GM23248 (cell line): Measurements from ENCODE around the gene RAD51B. TPM values are rescaled to one million over a fixed set of nuclear protein-coding genes. Genes with fewer than 3 reads are reported as not detected.

Experiments used
- DNase-seq: peaks from one replicate; pipeline ENCODE4 v3.0.0-alpha.2; 2015
- H2AFZ ChIP-seq: fragments of 200-600 bp; sonication (generic); 2 replicates; pipeline ENCODE4 v1.6.1; 2016; ENCODE audit warnings: antibody characterized with exemption
- H3F3A ChIP-seq: fragments of 200-600 bp; sonication (generic); 2 replicates; pipeline ENCODE4 v1.6.1; 2016; ENCODE audit warnings: mild to moderate bottlenecking, antibody characterized with exemption, mixed run types; ENCODE audit not compliant: insufficient read depth
- H3K27ac ChIP-seq: fragments of 200-600 bp; sonication (generic); 2 replicates; pipeline ENCODE4 v1.5.1; 2016; ENCODE audit warnings: mild to moderate bottlenecking
- H3K27me3 ChIP-seq: fragments of 200-600 bp; sonication (generic); replicated peaks from 2 replicates; pipeline ENCODE4 v1.6.1; 2016; ENCODE audit warnings: mild to moderate bottlenecking; ENCODE audit not compliant: insufficient read depth
- H3K36me3 ChIP-seq: fragments of 200-600 bp; sonication (generic); 2 replicates; pipeline ENCODE4 v1.6.1; 2016; ENCODE audit warnings: low read depth, mild to moderate bottlenecking
- H3K4me1 ChIP-seq: fragments of 200-600 bp; sonication (generic); 2 replicates; pipeline ENCODE4 v1.6.1; 2016; ENCODE audit warnings: mild to moderate bottlenecking; ENCODE audit not compliant: insufficient read depth
- H3K4me2 ChIP-seq: fragments of 200-600 bp; sonication (generic); one replicate; pipeline ENCODE4 v1.6.1; 2016; ENCODE audit warnings: mild to moderate bottlenecking; ENCODE audit not compliant: unreplicated experiment
- H3K4me3 ChIP-seq: fragments of 200-600 bp; sonication (generic); 2 replicates; pipeline ENCODE4 v1.5.1; 2016; ENCODE audit warnings: mild to moderate bottlenecking
- H3K79me2 ChIP-seq: fragments of 200-600 bp; sonication (generic); 2 replicates; pipeline ENCODE4 v1.6.1; 2016; ENCODE audit warnings: mild to moderate bottlenecking; ENCODE audit not compliant: insufficient read depth
- H3K9ac ChIP-seq: fragments of 200-600 bp; sonication (generic); 2 replicates; pipeline ENCODE4 v1.6.1; 2016; ENCODE audit warnings: mild to moderate bottlenecking
- H3K9me2 ChIP-seq: fragments of 200-600 bp; sonication (generic); 2 replicates; pipeline ENCODE4 v1.6.1; 2016; ENCODE audit warnings: mixed run types, mild to moderate bottlenecking, moderate library complexity; ENCODE audit not compliant: insufficient read depth
- H3K9me3 ChIP-seq: fragments of 200-600 bp; sonication (generic); one replicate; pipeline ENCODE4 v1.6.1; 2017; ENCODE audit warnings: low read depth
- H4K20me1 ChIP-seq: fragments of 200-600 bp; sonication (generic); 2 replicates; pipeline ENCODE4 v1.6.0; 2016; ENCODE audit not compliant: insufficient read depth
- EZH2 ChIP-seq: fragments of 200-600 bp; sonication (generic); IDR thresholded peaks from 2 replicates; pipeline ENCODE4 v1.6.1; 2018; ENCODE audit warnings: antibody characterized with exemption, mild to moderate bottlenecking; ENCODE audit not compliant: insufficient read depth, poor library complexity, severe bottlenecking
- EZH2phosphoT487 ChIP-seq: fragments of 200-600 bp; sonication (generic); IDR thresholded peaks from 2 replicates; pipeline ENCODE4 v1.6.1; 2018; ENCODE audit warnings: antibody characterized with exemption, moderate library complexity, mild to moderate bottlenecking, low read depth; ENCODE audit not compliant: insufficient read depth
- WGBS, 2 experiments: methylation state at CpG; one replicate each; pipeline ENCODE4 v1.1.6; 2015 to 2017; ENCODE audit warnings: low lambda C conversion rate in 2 of 2, low coverage in 1 of 2; ENCODE audit errors: missing lambda C conversion rate in 2 of 2; 5-methylcytosine and 5-hydroxymethylcytosine counted together
- in situ Hi-C: fragments of 300-500 bp; cut with MboI; formaldehyde crosslinking; loops from 2 replicates; pipeline ENCODE4 v1.15.0; 2020
- polyA plus RNA-seq: library from polyadenylated mRNA; unstranded; fragments of >200 nt; fragmentation: Nextera tagmentation; extraction: Ambion mirVana; gene quantifications from 2 replicates; pipeline ENCODE4 v1.2.1, GENCODE V29; 2016
- total RNA-seq: library from RNA; depleted of rRNA; stranded (reverse); fragments of >200 nt; shearing (Covaris generic); gene quantifications from 2 replicates; pipeline ENCODE4 v1.2.3, GENCODE V29; 2014

The RAD51B gene
- total and polyA plus RNA-seq, 2 experiments from 2014 or later = 4.0 to 8.8 TPM

- Histone ChIP-seq H4K20me1 (no peaks in the 10 kb centered on the region), H3K79me2 (no peaks in the 10 kb centered on the region), H3K9ac (no peak overlapping the region), H3K27ac (no peak overlapping the region), H3K27me3 (no peaks in the 10 kb centered on the region), H3K4me3 (no peak overlapping the region), H3K4me2 (no peak overlapping the region), H3K9me2 (no peaks in the 10 kb centered on the region), H2AFZ (no peak overlapping the region), H3K9me3 (no peaks in the 10 kb centered on the region), H3F3A (no peaks in the 10 kb centered on the region), H3K4me1 (no peaks in the 10 kb centered on the region), H3K36me3 (no peaks in the 10 kb centered on the region)
- DNase-seq = no peak
- WGBS, 2 experiments = 93 to 100% methylated on average over 2 of the region's 2 CpGs
- in situ Hi-C loops = no loop called here
- TF ChIP-seq EZH2 (no peak), EZH2phosphoT487 (no peak)
Observed at GRCh38 chr14:68331426-68331825, 511.8 kb downstream of the RAD51B start.

- H2AFZ ChIP-seq = no peak overlapping the region
- no peaks in the 10 kb centered on the region for H4K20me1 ChIP-seq
- TF ChIP-seq EZH2 (no peak), EZH2phosphoT487 (no peak)
- H3K36me3 ChIP-seq = no peaks in the 10 kb centered on the region
- 98 to 100% methylated on average over 1 of the region's 1 CpG for WGBS, 2 experiments
- no peaks in the 10 kb centered on the region for H3K4me1 ChIP-seq
- H3K27me3 ChIP-seq = no peaks in the 10 kb centered on the region
- no peak overlapping the region for H3K9ac ChIP-seq
- no peaks in the 10 kb centered on the region for H3K9me2 ChIP-seq
- H3F3A ChIP-seq = no peaks in the 10 kb centered on the region
- no peaks in the 10 kb centered on the region for H3K79me2 ChIP-seq
- in situ Hi-C loops = no loop called here
- no peak overlapping the region for H3K4me3 ChIP-seq
- no peak for DNase-seq
- no peak overlapping the region for H3K4me2 ChIP-seq
- no peak overlapping the region for H3K27ac ChIP-seq
- no peaks in the 10 kb centered on the region for H3K9me3 ChIP-seq
Observed at GRCh38 chr14:68331991-68332390, 512.4 kb downstream of the RAD51B start.

GRCh38 chr14:68333262-68333661 lies 513.7 kb downstream of the RAD51B start:
- H3K27me3 ChIP-seq = no peaks in the 10 kb centered on the region
- no peak overlapping the region for H3K4me3 ChIP-seq
- H3K27ac ChIP-seq = no peak overlapping the region
- no peaks in the 10 kb centered on the region for H3K36me3 ChIP-seq
- no peaks in the 10 kb centered on the region for H3K9me2 ChIP-seq
- no peak overlapping the region for H2AFZ ChIP-seq
- no peak overlapping the region for H3K9ac ChIP-seq
- 75 to 77% methylated on average over 2 of the region's 2 CpGs for WGBS, 2 experiments
- no peaks in the 10 kb centered on the region for H3K4me1 ChIP-seq
- H3K79me2 ChIP-seq = no peaks in the 10 kb centered on the region
- no peaks in the 10 kb centered on the region for H3F3A ChIP-seq
- no peak for DNase-seq
- no peak for TF ChIP-seq EZH2
- TF ChIP-seq EZH2phosphoT487 = no peak
- in situ Hi-C loops = no loop called here
- H3K4me2 ChIP-seq = no peak overlapping the region
- H3K9me3 ChIP-seq = no peaks in the 10 kb centered on the region
- H4K20me1 ChIP-seq = no peaks in the 10 kb centered on the region

GRCh38 chr14:68335312-68335711 lies 515.7 kb downstream of the RAD51B start:
- no peaks in the 10 kb centered on the region for H3K9me2 ChIP-seq
- no peaks in the 10 kb centered on the region for H3K79me2 ChIP-seq
- no peak overlapping the region for H2AFZ ChIP-seq
- DNase-seq = no peak
- no peak overlapping the region for H3K9ac ChIP-seq
- no peaks in the 10 kb centered on the region for H3K36me3 ChIP-seq
- H3K9me3 ChIP-seq = no peaks in the 10 kb centered on the region
- no peak overlapping the region for H3K4me2 ChIP-seq
- H3K27ac ChIP-seq = no peak overlapping the region
- no peaks in the 10 kb centered on the region for H4K20me1 ChIP-seq
- no peaks in the 10 kb centered on the region for H3F3A ChIP-seq
- no peak for TF ChIP-seq EZH2
- TF ChIP-seq EZH2phosphoT487 = no peak
- no peaks in the 10 kb centered on the region for H3K4me1 ChIP-seq
- no peaks in the 10 kb centered on the region for H3K27me3 ChIP-seq
- in situ Hi-C loops = no loop called here
- no peak overlapping the region for H3K4me3 ChIP-seq

- H3K9me3 ChIP-seq = no peaks in the 10 kb centered on the region
- H3K9ac ChIP-seq = no peak overlapping the region
- in situ Hi-C loops = no loop called here
- H3K27ac ChIP-seq = no peak overlapping the region
- no peaks in the 10 kb centered on the region for H3K27me3 ChIP-seq
- H3K4me1 ChIP-seq = no peaks in the 10 kb centered on the region
- H4K20me1 ChIP-seq = no peaks in the 10 kb centered on the region
- no peak overlapping the region for H2AFZ ChIP-seq
- TF ChIP-seq EZH2 (no peak), EZH2phosphoT487 (no peak)
- no peaks in the 10 kb centered on the region for H3F3A ChIP-seq
- no peaks in the 10 kb centered on the region for H3K36me3 ChIP-seq
- no peaks in the 10 kb centered on the region for H3K9me2 ChIP-seq
- H3K4me2 ChIP-seq = no peak overlapping the region
- H3K4me3 ChIP-seq = no peak overlapping the region
- 97 to 100% methylated on average over 1 of the region's 1 CpG for WGBS, 2 experiments
- no peak for DNase-seq
- H3K79me2 ChIP-seq = no peaks in the 10 kb centered on the region
Observed at GRCh38 chr14:68336165-68336564, 516.6 kb downstream of the RAD51B start.
